ENCODE measurements around the gene PRKCE.

GRCh38 chr2:45898819-45899218 lies 247.3 kb downstream of the PRKCE start:
- TF ChIP-seq CTCF (IDR thresholded peaks at IDR 0.05) (no peak), POLR2A (IDR thresholded peaks at IDR 0.05) (no peak)
